DND-41 (cell line): ENCODE measurements around the gene ZNF783.

Experiments used
- EZH2 ChIP-seq: IDR thresholded peaks from 3 replicates; pipeline ENCODE4 v1.6.1; 2012; ENCODE audit warnings: borderline replicate concordance, low read depth, mild to moderate bottlenecking, moderate library complexity, low read length, inconsistent platforms; ENCODE audit not compliant: severe bottlenecking
- TF ChIP-seq, protein P1 (sequence below): IDR thresholded peaks from 2 replicates; pipeline ENCODE4 v1.5.1; 2012; ENCODE audit warnings: borderline replicate concordance, low read length, moderate library complexity, mild to moderate bottlenecking; ENCODE audit not compliant: poor library complexity, severe bottlenecking; ENCODE audit errors: extremely low read depth

GRCh38 chr7:149334219-149334618, 72.2 kb downstream of the ZNF783 start:
- TF ChIP-seq, protein P1, sequence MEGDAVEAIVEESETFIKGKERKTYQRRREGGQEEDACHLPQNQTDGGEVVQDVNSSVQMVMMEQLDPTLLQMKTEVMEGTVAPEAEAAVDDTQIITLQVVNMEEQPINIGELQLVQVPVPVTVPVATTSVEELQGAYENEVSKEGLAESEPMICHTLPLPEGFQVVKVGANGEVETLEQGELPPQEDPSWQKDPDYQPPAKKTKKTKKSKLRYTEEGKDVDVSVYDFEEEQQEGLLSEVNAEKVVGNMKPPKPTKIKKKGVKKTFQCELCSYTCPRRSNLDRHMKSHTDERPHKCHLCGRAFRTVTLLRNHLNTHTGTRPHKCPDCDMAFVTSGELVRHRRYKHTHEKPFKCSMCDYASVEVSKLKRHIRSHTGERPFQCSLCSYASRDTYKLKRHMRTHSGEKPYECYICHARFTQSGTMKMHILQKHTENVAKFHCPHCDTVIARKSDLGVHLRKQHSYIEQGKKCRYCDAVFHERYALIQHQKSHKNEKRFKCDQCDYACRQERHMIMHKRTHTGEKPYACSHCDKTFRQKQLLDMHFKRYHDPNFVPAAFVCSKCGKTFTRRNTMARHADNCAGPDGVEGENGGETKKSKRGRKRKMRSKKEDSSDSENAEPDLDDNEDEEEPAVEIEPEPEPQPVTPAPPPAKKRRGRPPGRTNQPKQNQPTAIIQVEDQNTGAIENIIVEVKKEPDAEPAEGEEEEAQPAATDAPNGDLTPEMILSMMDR: no peak
- no peak for TF ChIP-seq EZH2
